Activated naive CD8-positive, alpha-beta T cell treated with anti-CD3 and anti-CD28 coated beads, Interleukin-2, amount 50 U/mL, for 24 hours (primary cell): Measurements from ENCODE around the gene ZSCAN30.
A peak's percentile ranks its signal among the peaks of the same experiment; 100 is the strongest.

Experiments used
- ATAC-seq: fragments of 150-1000 bp; cut with Tn5 transposase; one replicate; pipeline ENCODE4 v1.10.0; 2021
- DNase-seq: peaks from one replicate; pipeline ENCODE4 v3.0.0; 2021
- H3K27ac Mint-ChIP-seq: one replicate; pipeline ENCODE4 v1.8.0; 2021; ENCODE audit warnings: mild to moderate bottlenecking, mixed read lengths
- H3K27me3 Mint-ChIP-seq: one replicate; pipeline ENCODE4 v1.8.0; 2021; ENCODE audit warnings: mixed read lengths
- H3K36me3 Mint-ChIP-seq: one replicate; pipeline ENCODE4 v1.8.0; 2021; ENCODE audit warnings: low read depth, mixed read lengths
- H3K4me1 Mint-ChIP-seq: one replicate; pipeline ENCODE4 v1.8.0; 2021; ENCODE audit warnings: mixed read lengths
- H3K4me3 Mint-ChIP-seq: one replicate; pipeline ENCODE4 v1.8.0; 2021; ENCODE audit warnings: mild to moderate bottlenecking, moderate library complexity, mixed read lengths
- H3K9me3 Mint-ChIP-seq: one replicate; pipeline ENCODE4 v1.8.0; 2021; ENCODE audit warnings: mixed read lengths

Gene ZSCAN30

DNA sequence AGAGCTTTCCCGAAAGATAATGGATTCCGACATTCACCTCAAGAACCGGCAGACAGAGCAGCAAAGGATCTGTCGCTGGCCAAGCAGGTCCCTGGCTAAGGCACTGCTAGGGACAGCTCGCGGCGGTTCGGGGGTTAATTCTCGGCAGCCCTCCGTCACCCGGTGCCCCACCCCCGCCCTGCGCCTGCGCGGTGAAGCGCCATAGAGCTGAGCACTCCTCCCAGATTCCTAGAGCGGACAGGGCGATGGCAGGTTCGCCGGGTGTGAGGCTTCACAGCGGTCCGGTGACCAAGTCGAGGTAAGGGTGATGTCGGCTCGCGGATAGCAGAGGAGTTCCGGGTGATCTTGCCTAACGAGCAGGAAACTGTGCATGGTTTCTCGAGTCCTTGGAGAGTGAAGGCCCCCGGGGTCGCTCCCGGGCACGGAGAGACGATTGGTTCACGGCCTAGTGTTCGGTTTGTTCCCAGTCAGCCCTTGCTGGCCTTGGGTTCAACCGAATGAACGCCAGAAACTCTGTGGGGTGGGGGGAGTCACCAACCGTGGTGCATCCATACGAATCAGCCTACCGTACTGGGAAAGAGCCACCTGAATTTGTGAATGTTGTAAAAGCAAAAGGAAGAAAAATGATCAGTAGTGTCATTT is at the start of gene ZSCAN30:
ZSCAN30 (minus strand) TSS at position 136 of the 642 bp plus-strand sequence. CDS start 25,877 bp downstream, outside the sequence.
- peak within 1 kb of the TSS; percentile 99 for H3K4me3 Mint-ChIP-seq
- H3K27ac Mint-ChIP-seq = peak within 1 kb of the TSS; percentile 92
- peak; percentile 95 for DNase-seq
- H3K9me3 Mint-ChIP-seq = peaks cover 8% of the 10 kb centered on the region
- H3K36me3 Mint-ChIP-seq = peaks cover 38% of the 10 kb centered on the region
- peak; percentile 98 for ATAC-seq
- H3K27me3 Mint-ChIP-seq = no peaks in the 10 kb centered on the region
- peaks cover 49% of the 10 kb centered on the region for H3K4me1 Mint-ChIP-seq

DNA sequence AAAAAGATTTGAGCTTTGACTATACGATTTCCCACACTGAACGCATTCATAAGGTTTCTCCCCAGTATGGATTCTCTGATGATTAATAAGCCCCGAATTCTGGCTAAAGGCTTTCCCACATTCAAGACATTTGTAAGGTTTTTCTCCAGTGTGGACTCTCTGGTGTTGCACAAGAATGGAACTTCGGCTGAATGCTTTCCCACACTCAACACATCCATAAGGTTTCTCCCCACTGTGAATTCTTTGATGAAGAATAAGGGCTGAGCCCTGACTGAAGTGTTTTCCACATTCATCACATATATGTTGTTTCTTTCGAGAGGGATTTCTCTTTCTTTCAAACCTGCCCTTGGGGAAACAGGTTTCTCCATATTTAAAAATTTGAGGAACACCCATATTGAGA is 47.3 kb upstream of the ZSCAN30 start:
- DNase-seq (no peak), ATAC-seq (no peak)
- Mint-ChIP-seq H3K4me3 (no peak overlapping the region), H3K9me3 (no peaks in the 10 kb centered on the region), H3K27ac (peak overlapping the region; percentile 3), H3K36me3 (peaks cover 55% of the 10 kb centered on the region), H3K27me3 (no peaks in the 10 kb centered on the region), H3K4me1 (peaks cover 47% of the 10 kb centered on the region)

DNA sequence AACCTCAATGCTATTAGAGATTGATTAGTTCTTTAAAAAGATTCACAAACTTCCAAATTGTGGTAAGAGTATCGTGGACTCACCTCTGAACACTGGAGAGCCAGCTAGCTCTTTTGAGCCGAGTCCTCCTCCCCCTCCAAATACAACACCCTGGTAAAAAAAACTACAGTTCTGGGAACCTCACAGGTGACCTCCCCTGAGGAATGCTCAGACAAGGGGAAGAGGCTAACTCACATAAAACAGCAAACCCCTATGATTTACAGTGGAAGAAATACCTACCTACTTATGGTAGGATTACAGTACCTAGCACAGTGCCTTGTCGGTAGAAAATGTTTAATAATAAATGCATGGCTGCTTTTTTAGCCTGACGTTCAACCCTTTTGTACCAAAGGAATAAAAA is 45.8 kb upstream of the ZSCAN30 start:
- no peaks in the 10 kb centered on the region for H3K27me3 Mint-ChIP-seq
- DNase-seq (no peak), ATAC-seq (no peak)
- no peak overlapping the region for H3K27ac Mint-ChIP-seq
- H3K4me1 Mint-ChIP-seq = peaks cover 37% of the 10 kb centered on the region
- peaks cover 53% of the 10 kb centered on the region for H3K36me3 Mint-ChIP-seq
- H3K4me3 Mint-ChIP-seq = no peak overlapping the region
- no peaks in the 10 kb centered on the region for H3K9me3 Mint-ChIP-seq

DNA sequence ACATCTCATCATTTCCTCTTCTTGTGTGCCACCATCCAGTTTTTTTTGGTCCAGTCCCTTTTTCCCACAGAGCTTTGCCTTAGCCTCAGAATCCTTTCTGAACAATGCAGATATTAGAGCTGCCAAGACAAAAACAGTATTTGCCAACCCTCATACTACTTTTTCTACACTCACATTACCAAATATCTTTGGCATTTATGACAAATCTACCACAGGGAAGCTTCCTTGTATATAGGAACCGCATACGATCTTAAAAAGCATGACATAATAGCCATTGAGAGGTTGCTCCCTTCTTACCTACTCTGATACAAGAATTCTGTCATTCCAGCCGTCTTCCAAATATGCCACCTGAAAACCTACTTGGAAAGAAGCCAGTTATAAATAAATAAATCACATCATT is 44.8 kb upstream of the ZSCAN30 start:
- Mint-ChIP-seq H3K9me3 (no peaks in the 10 kb centered on the region), H3K27ac (no peak overlapping the region), H3K4me1 (peaks cover 30% of the 10 kb centered on the region), H3K27me3 (no peaks in the 10 kb centered on the region), H3K36me3 (peaks cover 45% of the 10 kb centered on the region), H3K4me3 (no peak overlapping the region)
- ATAC-seq = no peak
- no peak for DNase-seq

DNA sequence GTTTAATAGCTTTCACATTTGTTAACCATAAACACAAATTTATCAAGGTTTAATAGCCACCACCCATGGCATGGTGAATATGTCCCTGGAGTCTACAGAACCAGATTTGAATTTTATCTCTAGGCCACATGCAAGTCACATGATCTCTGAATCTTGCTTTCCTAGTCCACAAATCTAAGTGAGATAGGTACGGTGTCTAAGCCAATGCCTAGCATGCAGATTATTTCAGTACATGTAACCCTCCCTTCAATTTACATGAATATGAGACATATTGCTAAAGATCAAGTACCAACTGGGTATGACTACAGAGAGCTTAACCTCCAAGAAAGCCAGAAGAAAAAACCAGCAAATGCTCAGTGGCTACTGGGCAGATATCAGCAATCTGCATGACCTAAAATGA is 44.2 kb upstream of the ZSCAN30 start:
- Mint-ChIP-seq H3K4me1 (peaks cover 24% of the 10 kb centered on the region), H3K9me3 (no peaks in the 10 kb centered on the region), H3K27me3 (no peaks in the 10 kb centered on the region), H3K27ac (peak overlapping the region; percentile 15), H3K36me3 (peaks cover 38% of the 10 kb centered on the region), H3K4me3 (no peak overlapping the region)
- DNase-seq (no peak), ATAC-seq (no peak)

- peaks cover 12% of the 10 kb centered on the region for H3K36me3 Mint-ChIP-seq
- peaks cover 7% of the 10 kb centered on the region for H3K4me1 Mint-ChIP-seq
- ATAC-seq = no peak
- no peak overlapping the region for H3K4me3 Mint-ChIP-seq
- no peak for DNase-seq
- no peak overlapping the region for H3K27ac Mint-ChIP-seq
- H3K27me3 Mint-ChIP-seq = no peaks in the 10 kb centered on the region
- H3K9me3 Mint-ChIP-seq = no peaks in the 10 kb centered on the region
Observed at GRCh38 chr18:35331367-35332087, 41.5 kb upstream of the ZSCAN30 start.

GRCh38 chr18:35328868-35329267 is 38.8 kb upstream of the ZSCAN30 start:
- no peaks in the 10 kb centered on the region for H3K4me1 Mint-ChIP-seq
- H3K4me3 Mint-ChIP-seq = no peak overlapping the region
- DNase-seq (no peak), ATAC-seq (no peak)
- H3K36me3 Mint-ChIP-seq = no peaks in the 10 kb centered on the region
- H3K27ac Mint-ChIP-seq = no peak overlapping the region
- no peaks in the 10 kb centered on the region for H3K9me3 Mint-ChIP-seq
- no peaks in the 10 kb centered on the region for H3K27me3 Mint-ChIP-seq

- DNase-seq (no peak), ATAC-seq (no peak)
- H3K36me3 Mint-ChIP-seq = no peaks in the 10 kb centered on the region
- no peaks in the 10 kb centered on the region for H3K4me1 Mint-ChIP-seq
- H3K27ac Mint-ChIP-seq = no peak overlapping the region
- H3K4me3 Mint-ChIP-seq = no peak overlapping the region
- H3K27me3 Mint-ChIP-seq = no peaks in the 10 kb centered on the region
- no peaks in the 10 kb centered on the region for H3K9me3 Mint-ChIP-seq
Observed at GRCh38 chr18:35326695-35327387, 36.8 kb upstream of the ZSCAN30 start.

DNA sequence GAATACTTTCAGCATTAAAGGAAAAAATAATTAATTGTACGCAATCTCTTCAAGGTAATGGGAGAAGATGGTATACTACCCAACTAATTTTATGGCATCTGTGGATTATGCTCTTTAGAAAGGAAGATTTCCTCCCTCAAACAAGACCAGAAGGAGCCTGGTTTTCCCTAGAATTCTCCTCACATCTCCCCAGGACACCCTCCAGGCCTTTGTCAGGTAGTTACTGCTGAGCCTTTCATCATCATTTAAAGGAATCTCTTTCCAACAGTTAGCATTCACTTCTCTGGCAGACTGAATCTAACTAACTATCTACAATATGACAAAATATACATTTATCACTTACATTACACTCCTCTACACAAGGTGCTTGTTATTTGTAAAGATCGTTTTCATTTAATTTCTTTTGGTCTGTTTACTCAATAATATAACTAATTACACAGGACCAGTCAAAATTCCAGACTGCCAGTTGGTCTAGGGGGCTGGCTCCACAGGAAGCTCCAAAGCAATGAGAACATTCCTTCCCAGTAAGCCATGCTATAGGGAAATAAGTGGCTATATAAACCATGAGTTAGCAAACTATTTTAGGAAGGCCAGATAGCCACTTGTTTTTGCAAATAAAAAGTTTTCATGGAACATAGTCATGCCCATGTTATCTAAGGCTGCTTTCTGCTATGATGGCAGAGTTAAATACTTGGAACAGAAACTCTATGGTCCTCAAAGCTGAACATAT is 35.1 kb upstream of the ZSCAN30 start:
- H3K4me3 Mint-ChIP-seq = no peak overlapping the region
- H3K27me3 Mint-ChIP-seq = no peaks in the 10 kb centered on the region
- H3K27ac Mint-ChIP-seq = no peak overlapping the region
- H3K4me1 Mint-ChIP-seq = no peaks in the 10 kb centered on the region
- H3K9me3 Mint-ChIP-seq = no peaks in the 10 kb centered on the region
- H3K36me3 Mint-ChIP-seq = no peaks in the 10 kb centered on the region
- ATAC-seq = no peak
- no peak for DNase-seq

DNA sequence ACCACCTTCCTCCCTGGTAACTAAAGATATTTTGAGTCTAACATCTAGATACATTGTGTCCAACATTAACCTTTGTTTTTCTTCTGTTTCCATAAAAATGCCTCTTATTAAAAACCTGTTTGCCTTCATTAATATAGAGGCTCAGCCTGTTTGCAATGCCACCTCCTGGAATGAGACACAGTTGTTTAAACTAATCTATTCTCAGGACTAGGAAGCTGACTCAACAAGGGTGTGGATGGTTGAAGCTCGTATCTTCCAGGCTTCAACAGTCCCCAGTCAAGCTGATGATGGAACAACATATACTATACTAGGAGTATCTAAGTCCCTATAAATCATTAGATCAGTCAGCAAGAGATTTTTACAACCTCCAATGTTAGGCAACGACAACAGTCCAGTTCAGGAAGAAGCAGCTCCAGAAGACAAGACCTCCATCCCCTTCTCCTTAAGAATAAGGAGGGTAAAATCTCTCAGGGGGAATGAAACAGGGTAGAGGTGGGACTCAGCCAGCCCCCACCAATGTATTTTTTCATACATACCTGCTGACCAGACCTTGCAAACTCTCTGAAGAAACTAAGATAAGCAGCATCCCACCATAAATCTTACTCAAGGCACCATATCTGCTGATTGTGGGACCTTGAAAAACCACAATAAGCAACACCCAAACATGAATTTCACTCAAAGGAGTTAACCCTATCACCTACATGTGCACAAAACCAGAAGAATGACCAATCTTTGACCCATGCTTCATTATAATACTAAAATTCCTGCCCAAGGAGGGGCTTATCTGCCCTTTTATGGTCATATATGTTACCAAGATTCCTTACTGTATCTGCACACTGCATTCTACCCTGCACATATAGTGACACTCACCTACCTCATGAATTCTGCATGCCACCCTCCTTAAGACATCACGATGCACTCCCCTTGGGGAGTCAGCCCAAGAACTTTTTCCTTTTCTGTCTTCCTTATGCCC is 32.7 kb upstream of the ZSCAN30 start:
- Mint-ChIP-seq H3K27ac (no peak overlapping the region), H3K36me3 (no peaks in the 10 kb centered on the region), H3K9me3 (peaks cover 4% of the 10 kb centered on the region), H3K27me3 (no peaks in the 10 kb centered on the region), H3K4me1 (no peaks in the 10 kb centered on the region), H3K4me3 (no peak overlapping the region)
- no peak for DNase-seq
- ATAC-seq = no peak

GRCh38 chr18:35311496-35311895 is 21.5 kb upstream of the ZSCAN30 start:
- DNase-seq (no peak), ATAC-seq (no peak)

GRCh38 chr18:35306588-35307250 is 16.7 kb upstream of the ZSCAN30 start:
- peaks cover 74% of the 10 kb centered on the region for H3K9me3 Mint-ChIP-seq
- no peak for DNase-seq
- ATAC-seq = no peak
- no peak overlapping the region for H3K27ac Mint-ChIP-seq
- H3K4me1 Mint-ChIP-seq = no peaks in the 10 kb centered on the region
- no peak overlapping the region for H3K4me3 Mint-ChIP-seq
- H3K36me3 Mint-ChIP-seq = peaks cover 78% of the 10 kb centered on the region
- H3K27me3 Mint-ChIP-seq = no peaks in the 10 kb centered on the region

More at GRCh38 chr18:35311496-35311895, 21.5 kb upstream of the ZSCAN30 start:
- H3K36me3 Mint-ChIP-seq = peaks cover 39% of the 10 kb centered on the region
- no peaks in the 10 kb centered on the region for H3K27me3 Mint-ChIP-seq
- H3K4me3 Mint-ChIP-seq = no peak overlapping the region
- H3K9me3 Mint-ChIP-seq = peaks cover 73% of the 10 kb centered on the region
- H3K4me1 Mint-ChIP-seq = no peaks in the 10 kb centered on the region
- H3K27ac Mint-ChIP-seq = no peak overlapping the region

- DNase-seq (no peak), ATAC-seq (no peak)
- no peak overlapping the region for H3K27ac Mint-ChIP-seq
- peaks cover 97% of the 10 kb centered on the region for H3K36me3 Mint-ChIP-seq
- H3K4me1 Mint-ChIP-seq = no peaks in the 10 kb centered on the region
- H3K27me3 Mint-ChIP-seq = no peaks in the 10 kb centered on the region
- H3K9me3 Mint-ChIP-seq = peaks cover 79% of the 10 kb centered on the region
- no peak overlapping the region for H3K4me3 Mint-ChIP-seq
Observed at GRCh38 chr18:35303610-35304009, 13.6 kb upstream of the ZSCAN30 start.
